ENCODE data around the gene ACP2.

DNA sequence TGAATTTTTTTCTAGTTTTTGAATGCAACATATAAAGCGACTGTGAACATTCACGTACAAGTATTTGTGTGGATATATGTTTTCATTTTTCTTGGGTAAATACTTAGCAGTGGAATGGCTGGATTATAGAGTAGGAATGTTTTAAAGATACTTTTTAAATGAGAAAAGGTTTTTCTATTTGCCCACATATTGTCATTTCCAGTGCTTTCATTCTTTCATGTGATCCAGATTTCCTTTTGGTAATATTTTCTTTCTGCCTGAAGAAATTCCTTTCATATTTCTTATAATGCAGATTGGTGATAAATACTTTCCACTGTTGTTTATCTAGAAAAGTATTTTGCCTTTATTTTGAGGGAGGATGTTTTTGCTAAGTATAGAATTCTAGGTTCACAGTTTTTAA is 25.9 kb downstream of the ACP2 start:
- TF ChIP-seq, protein P1, sequence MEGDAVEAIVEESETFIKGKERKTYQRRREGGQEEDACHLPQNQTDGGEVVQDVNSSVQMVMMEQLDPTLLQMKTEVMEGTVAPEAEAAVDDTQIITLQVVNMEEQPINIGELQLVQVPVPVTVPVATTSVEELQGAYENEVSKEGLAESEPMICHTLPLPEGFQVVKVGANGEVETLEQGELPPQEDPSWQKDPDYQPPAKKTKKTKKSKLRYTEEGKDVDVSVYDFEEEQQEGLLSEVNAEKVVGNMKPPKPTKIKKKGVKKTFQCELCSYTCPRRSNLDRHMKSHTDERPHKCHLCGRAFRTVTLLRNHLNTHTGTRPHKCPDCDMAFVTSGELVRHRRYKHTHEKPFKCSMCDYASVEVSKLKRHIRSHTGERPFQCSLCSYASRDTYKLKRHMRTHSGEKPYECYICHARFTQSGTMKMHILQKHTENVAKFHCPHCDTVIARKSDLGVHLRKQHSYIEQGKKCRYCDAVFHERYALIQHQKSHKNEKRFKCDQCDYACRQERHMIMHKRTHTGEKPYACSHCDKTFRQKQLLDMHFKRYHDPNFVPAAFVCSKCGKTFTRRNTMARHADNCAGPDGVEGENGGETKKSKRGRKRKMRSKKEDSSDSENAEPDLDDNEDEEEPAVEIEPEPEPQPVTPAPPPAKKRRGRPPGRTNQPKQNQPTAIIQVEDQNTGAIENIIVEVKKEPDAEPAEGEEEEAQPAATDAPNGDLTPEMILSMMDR (IDR thresholded peaks at IDR 0.05; ENCODE audit: low read length) = no peak
- TF ChIP-seq EZH2 (optimal IDR thresholded peaks at IDR 0.05; ENCODE audit: low read depth, low read length) (no peak), EZH2phosphoT487 (IDR thresholded peaks at IDR 0.05; ENCODE audit: low read length) (no peak)
